T-helper 17 cell (primary cell): ENCODE data around the gene SLC38A1. TPM values are rescaled to one million over a fixed set of nuclear protein-coding genes. Genes with fewer than 3 reads are reported as not detected.
"Not testable (repeated sequence)": the region's sequence is repeated elsewhere in the genome, so short reads cannot be mapped to it uniquely, and the experiment has no call there.

ENCODE experiments used
- ATAC-seq: fragments of 150-1000 bp; cut with Tn5 transposase; 2 replicates; pipeline ENCODE4 v1.10.0; 2021; ENCODE audit warnings: mild to moderate bottlenecking, moderate library complexity
- DNase-seq, 3 donors: peaks; one replicate each; pipeline versions ENCODE4 v3.0.0 to v3.0.0-alpha.2; 2020 to 2021
- H3K9me3 ChIP-seq: one replicate; pipeline ENCODE4 v1.7.0; 2013; ENCODE audit warnings: low read length, mild to moderate bottlenecking; ENCODE audit not compliant: control insufficient read depth, poor library complexity, severe bottlenecking
- H3K27ac Mint-ChIP-seq: one replicate; pipeline ENCODE4 v1.8.0; 2022; ENCODE audit warnings: mild to moderate bottlenecking, moderate library complexity, mixed read lengths
- H3K27me3 Mint-ChIP-seq: one replicate; pipeline ENCODE4 v1.8.0; 2022; ENCODE audit warnings: mixed read lengths
- H3K36me3 Mint-ChIP-seq: one replicate; pipeline ENCODE4 v1.8.0; 2022; ENCODE audit warnings: low read depth, mixed read lengths
- H3K4me1 Mint-ChIP-seq: one replicate; pipeline ENCODE4 v1.8.0; 2022; ENCODE audit warnings: mild to moderate bottlenecking, mixed read lengths
- H3K4me3 Mint-ChIP-seq: one replicate; pipeline ENCODE4 v1.8.0; 2022; ENCODE audit warnings: mild to moderate bottlenecking, moderate library complexity, mixed read lengths
- total RNA-seq, 4 donors: library from RNA in 2 of 4; stranded (reverse) in 2 of 4; gene quantifications; one replicate each; pipeline ENCODE4 v1.2.3 and lab custom pipeline; 2022 to 2026

The SLC38A1 gene
- total RNA-seq (100 to 1,000 TPM; 262 to 265 TPM), total RNA-seq (lab: John Stamatoyannopoulos, UW) (515 to 1,006 reads per million in 2 donors)

GRCh38 chr12:46268583-46269428 lies at the start of gene SLC38A1:
SLC38A1 (minus strand) TSS chr12:46269043; CDS start chr12:46239800, 29,243 bp downstream.
- no peaks in the 10 kb centered on the region for H3K9me3 ChIP-seq
- DNase-seq: peak; percentile 75 to 82 (median 80)
- no peak within 1 kb of the TSS for H3K4me3 Mint-ChIP-seq
- peaks cover 2% of the 10 kb centered on the region for H3K36me3 Mint-ChIP-seq
- peaks cover 15% of the 10 kb centered on the region for H3K4me1 Mint-ChIP-seq
- H3K27me3 Mint-ChIP-seq: no peaks in the 10 kb centered on the region
- H3K27ac Mint-ChIP-seq: no peak within 1 kb of the TSS
- peak; percentile 81 for ATAC-seq

GRCh38 chr12:46318037-46318436 lies 49.2 kb upstream of the SLC38A1 start:
- no peak for DNase-seq
- H3K27me3 Mint-ChIP-seq: no peaks in the 10 kb centered on the region
- no peak for ATAC-seq
- H3K36me3 Mint-ChIP-seq: peaks cover 3% of the 10 kb centered on the region
- no peak overlapping the region for H3K27ac Mint-ChIP-seq
- H3K4me1 Mint-ChIP-seq: no peaks in the 10 kb centered on the region
- H3K9me3 ChIP-seq: no peaks in the 10 kb centered on the region
- H3K4me3 Mint-ChIP-seq: no peak overlapping the region

- ATAC-seq (no peak), DNase-seq (no peak)
- no peaks in the 10 kb centered on the region for H3K9me3 ChIP-seq
- no peak overlapping the region for H3K27ac Mint-ChIP-seq
- peaks cover 3% of the 10 kb centered on the region for H3K36me3 Mint-ChIP-seq
- H3K4me3 Mint-ChIP-seq: no peak overlapping the region
- H3K4me1 Mint-ChIP-seq: peaks cover 9% of the 10 kb centered on the region
- peaks cover 4% of the 10 kb centered on the region for H3K27me3 Mint-ChIP-seq
These were observed 35.2 kb upstream of the SLC38A1 start for GRCh38 chr12:46304070-46304469.

- Mint-ChIP-seq H3K27me3 (peaks cover 4% of the 10 kb centered on the region), H3K36me3 (peaks cover 3% of the 10 kb centered on the region), H3K4me1 (peaks cover 15% of the 10 kb centered on the region), H3K4me3 (no peak overlapping the region), H3K27ac (no peak overlapping the region)
- peak in 2 of 3 donors; percentile 20 to 25 for DNase-seq
- peak; percentile 84 for ATAC-seq
- no peaks in the 10 kb centered on the region for H3K9me3 ChIP-seq
These were observed 34.3 kb upstream of the SLC38A1 start for GRCh38 chr12:46303039-46303666.

- H3K9me3 ChIP-seq: no peaks in the 10 kb centered on the region
- Mint-ChIP-seq H3K36me3 (peaks cover 3% of the 10 kb centered on the region), H3K27ac (no peak overlapping the region), H3K27me3 (peaks cover 8% of the 10 kb centered on the region), H3K4me1 (peaks cover 19% of the 10 kb centered on the region), H3K4me3 (no peak overlapping the region)
- ATAC-seq (no peak), DNase-seq (no peak)
These were observed 32.1 kb upstream of the SLC38A1 start for GRCh38 chr12:46300910-46301309.

- ATAC-seq (no peak), DNase-seq (no peak)
- no peak overlapping the region for H3K4me3 Mint-ChIP-seq
- H3K4me1 Mint-ChIP-seq: peaks cover 19% of the 10 kb centered on the region
- peaks cover 1% of the 10 kb centered on the region for H3K36me3 Mint-ChIP-seq
- no peak overlapping the region for H3K27ac Mint-ChIP-seq
- peaks cover 8% of the 10 kb centered on the region for H3K27me3 Mint-ChIP-seq
- H3K9me3 ChIP-seq: no peaks in the 10 kb centered on the region
These were observed 31.0 kb upstream of the SLC38A1 start for GRCh38 chr12:46299851-46300250.

GRCh38 chr12:46298261-46298660 lies 29.4 kb upstream of the SLC38A1 start:
- no peaks in the 10 kb centered on the region for H3K9me3 ChIP-seq
- ATAC-seq (no peak), DNase-seq (no peak)
- no peak overlapping the region for H3K4me3 Mint-ChIP-seq
- H3K4me1 Mint-ChIP-seq: peaks cover 21% of the 10 kb centered on the region
- peak overlapping the region; percentile 41 for H3K27ac Mint-ChIP-seq
- peaks cover 6% of the 10 kb centered on the region for H3K27me3 Mint-ChIP-seq
- H3K36me3 Mint-ChIP-seq: no peaks in the 10 kb centered on the region

- Mint-ChIP-seq H3K4me1 (peaks cover 16% of the 10 kb centered on the region), H3K27me3 (peaks cover 4% of the 10 kb centered on the region), H3K4me3 (no peak overlapping the region), H3K36me3 (no peaks in the 10 kb centered on the region), H3K27ac (no peak overlapping the region)
- DNase-seq: no peak
- H3K9me3 ChIP-seq: no peaks in the 10 kb centered on the region
- ATAC-seq: no peak
These were observed 28.0 kb upstream of the SLC38A1 start for GRCh38 chr12:46296822-46297221.

GRCh38 chr12:46292754-46293402 lies 24.0 kb upstream of the SLC38A1 start:
- no peak for ATAC-seq

GRCh38 chr12:46291953-46292352 lies 23.1 kb upstream of the SLC38A1 start:
- not testable (repeated sequence) for H3K4me1 Mint-ChIP-seq

More at GRCh38 chr12:46292754-46293402, 24.0 kb upstream of the SLC38A1 start:
- no peak overlapping the region for H3K27ac Mint-ChIP-seq
- H3K4me1 Mint-ChIP-seq: peaks cover 6% of the 10 kb centered on the region
- DNase-seq: no peak
- peaks cover 4% of the 10 kb centered on the region for H3K27me3 Mint-ChIP-seq
- H3K9me3 ChIP-seq: no peaks in the 10 kb centered on the region
- no peak overlapping the region for H3K4me3 Mint-ChIP-seq
- H3K36me3 Mint-ChIP-seq: no peaks in the 10 kb centered on the region

GRCh38 chr12:46285177-46285576 lies 16.3 kb upstream of the SLC38A1 start:
- not testable (repeated sequence) for ATAC-seq, H3K9me3 ChIP-seq, H3K4me1 Mint-ChIP-seq, H3K27ac Mint-ChIP-seq, H3K27me3 Mint-ChIP-seq, H3K4me3 Mint-ChIP-seq, DNase-seq, H3K36me3 Mint-ChIP-seq

More at GRCh38 chr12:46291953-46292352, 23.1 kb upstream of the SLC38A1 start:
- not testable (repeated sequence) for ATAC-seq, H3K36me3 Mint-ChIP-seq, H3K9me3 ChIP-seq, H3K4me3 Mint-ChIP-seq, DNase-seq, H3K27me3 Mint-ChIP-seq, H3K27ac Mint-ChIP-seq

- no peak for DNase-seq
- H3K4me1 Mint-ChIP-seq: no peaks in the 10 kb centered on the region
- H3K9me3 ChIP-seq: peaks cover 8% of the 10 kb centered on the region
- H3K36me3 Mint-ChIP-seq: peaks cover 4% of the 10 kb centered on the region
- H3K27me3 Mint-ChIP-seq: no peaks in the 10 kb centered on the region
- no peak for ATAC-seq
- no peak overlapping the region for H3K4me3 Mint-ChIP-seq
- no peak overlapping the region for H3K27ac Mint-ChIP-seq
These were observed 14.0 kb upstream of the SLC38A1 start for GRCh38 chr12:46282829-46283228.

GRCh38 chr12:46276756-46277155 lies 7.9 kb upstream of the SLC38A1 start:
- H3K4me3 Mint-ChIP-seq: no peak overlapping the region
- H3K9me3 ChIP-seq: no peaks in the 10 kb centered on the region
- no peaks in the 10 kb centered on the region for H3K27me3 Mint-ChIP-seq
- DNase-seq (no peak), ATAC-seq (no peak)
- peaks cover 7% of the 10 kb centered on the region for H3K4me1 Mint-ChIP-seq
- no peak overlapping the region for H3K27ac Mint-ChIP-seq
- H3K36me3 Mint-ChIP-seq: peaks cover 4% of the 10 kb centered on the region
